ENCODE measurements around the gene PLEKHA7.

- TF ChIP-seq, protein P1, sequence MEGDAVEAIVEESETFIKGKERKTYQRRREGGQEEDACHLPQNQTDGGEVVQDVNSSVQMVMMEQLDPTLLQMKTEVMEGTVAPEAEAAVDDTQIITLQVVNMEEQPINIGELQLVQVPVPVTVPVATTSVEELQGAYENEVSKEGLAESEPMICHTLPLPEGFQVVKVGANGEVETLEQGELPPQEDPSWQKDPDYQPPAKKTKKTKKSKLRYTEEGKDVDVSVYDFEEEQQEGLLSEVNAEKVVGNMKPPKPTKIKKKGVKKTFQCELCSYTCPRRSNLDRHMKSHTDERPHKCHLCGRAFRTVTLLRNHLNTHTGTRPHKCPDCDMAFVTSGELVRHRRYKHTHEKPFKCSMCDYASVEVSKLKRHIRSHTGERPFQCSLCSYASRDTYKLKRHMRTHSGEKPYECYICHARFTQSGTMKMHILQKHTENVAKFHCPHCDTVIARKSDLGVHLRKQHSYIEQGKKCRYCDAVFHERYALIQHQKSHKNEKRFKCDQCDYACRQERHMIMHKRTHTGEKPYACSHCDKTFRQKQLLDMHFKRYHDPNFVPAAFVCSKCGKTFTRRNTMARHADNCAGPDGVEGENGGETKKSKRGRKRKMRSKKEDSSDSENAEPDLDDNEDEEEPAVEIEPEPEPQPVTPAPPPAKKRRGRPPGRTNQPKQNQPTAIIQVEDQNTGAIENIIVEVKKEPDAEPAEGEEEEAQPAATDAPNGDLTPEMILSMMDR (IDR thresholded peaks at IDR 0.05; ENCODE audit: low read depth, low read length), result no peak
- TF ChIP-seq POLR2A (IDR thresholded peaks at IDR 0.05; ENCODE audit: extremely low read depth, insufficient read length), result no peak
- TF ChIP-seq MYC (IDR thresholded peaks at IDR 0.05; ENCODE audit: low read depth, low read length), result no peak
- no peak for TF ChIP-seq MAX (IDR thresholded peaks at IDR 0.05; ENCODE audit: low read depth, low read length)
Observed at GRCh38 chr11:16775614-16776283, 238.5 kb downstream of the PLEKHA7 start.
